NCI-H1417 treated with DMSO at 0.1 percent for 48 hours (cell line): ENCODE data around the gene NAA80.
"Not testable (repeated sequence)": the region's sequence is repeated elsewhere in the genome, so short reads cannot be mapped to it uniquely, and the experiment has no call there.

ENCODE experiments used
- DNase-seq: peaks from one replicate; lab custom pipeline; 2025; lab: John Stamatoyannopoulos, UW

NAA80 gene

DNA sequence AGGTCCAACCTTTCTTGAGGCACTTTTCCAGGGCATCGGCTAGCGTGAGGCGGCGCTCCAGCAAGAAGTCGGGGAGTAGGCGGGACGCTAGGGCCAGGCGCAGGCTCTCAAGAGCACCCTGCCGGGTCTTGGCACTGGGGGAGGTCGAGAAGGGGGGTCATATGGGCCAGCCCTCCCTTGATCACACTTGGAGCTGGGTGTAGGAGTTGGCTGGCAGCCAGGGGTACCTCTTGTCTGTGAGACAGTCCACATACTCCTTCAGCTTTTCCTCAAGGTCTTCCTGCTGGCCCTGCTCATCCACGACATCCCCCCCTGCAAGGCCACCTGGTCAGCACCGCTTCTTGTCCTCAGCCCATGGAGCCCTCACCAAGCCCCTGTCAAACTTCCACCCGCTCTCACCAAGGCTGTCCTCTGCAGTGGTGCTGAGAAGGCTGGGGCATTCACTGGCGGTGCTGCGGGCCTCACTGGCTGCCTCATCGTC is 9.0 kb downstream of the NAA80 start:
- DNase-seq: no peak

DNA sequence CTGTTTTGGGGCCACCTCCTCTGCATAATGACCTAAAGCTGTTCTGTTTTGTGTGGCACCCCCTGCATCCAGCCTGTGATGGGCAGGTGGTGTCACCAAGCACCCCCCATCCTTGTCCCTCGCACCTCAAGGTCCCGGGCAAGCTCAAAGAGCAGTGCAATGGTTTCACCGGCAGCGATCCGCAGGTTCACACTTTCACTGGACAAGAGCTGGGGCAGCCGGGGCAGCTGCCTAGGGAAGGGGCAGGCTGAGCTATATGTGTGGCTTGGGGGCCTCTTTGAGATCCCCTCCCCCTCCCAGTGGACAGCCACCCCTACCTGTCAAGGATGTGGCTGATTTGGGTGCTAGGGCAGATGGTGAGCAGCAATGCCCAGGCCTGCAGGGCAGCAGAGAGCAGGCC is 10.1 kb downstream of the NAA80 start:
- DNase-seq: no peak

DNA sequence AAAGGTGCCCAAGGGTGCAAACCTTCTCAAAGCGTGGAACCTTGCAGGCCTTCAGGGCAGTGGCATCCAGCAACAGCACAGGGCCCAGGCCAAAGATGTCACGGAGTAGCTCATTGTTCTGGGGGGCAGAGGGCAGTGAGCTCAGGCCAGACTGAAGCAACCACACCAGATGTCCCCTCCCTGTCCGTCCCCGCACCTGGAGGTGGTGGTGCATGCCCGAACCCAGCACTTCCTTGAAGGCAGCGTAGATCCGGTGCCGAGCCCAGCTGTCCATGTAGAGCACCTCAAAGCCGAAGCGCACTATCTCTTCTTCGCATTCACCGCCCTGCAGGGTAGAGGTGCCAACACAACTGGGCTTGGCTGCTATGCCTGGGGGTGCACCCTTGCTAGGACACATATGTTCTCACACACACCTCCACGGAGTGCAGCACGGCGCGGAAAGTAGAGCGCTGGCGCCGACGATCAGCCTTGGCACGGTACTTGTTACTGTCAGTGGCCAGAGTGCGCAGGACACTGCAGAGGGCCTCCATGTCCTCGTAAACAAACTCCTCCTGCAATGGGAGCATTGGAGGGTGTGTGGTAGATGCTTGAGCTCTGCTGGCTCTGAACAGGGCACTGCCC is 10.7 kb downstream of the NAA80 start:
- no peak for DNase-seq

DNA sequence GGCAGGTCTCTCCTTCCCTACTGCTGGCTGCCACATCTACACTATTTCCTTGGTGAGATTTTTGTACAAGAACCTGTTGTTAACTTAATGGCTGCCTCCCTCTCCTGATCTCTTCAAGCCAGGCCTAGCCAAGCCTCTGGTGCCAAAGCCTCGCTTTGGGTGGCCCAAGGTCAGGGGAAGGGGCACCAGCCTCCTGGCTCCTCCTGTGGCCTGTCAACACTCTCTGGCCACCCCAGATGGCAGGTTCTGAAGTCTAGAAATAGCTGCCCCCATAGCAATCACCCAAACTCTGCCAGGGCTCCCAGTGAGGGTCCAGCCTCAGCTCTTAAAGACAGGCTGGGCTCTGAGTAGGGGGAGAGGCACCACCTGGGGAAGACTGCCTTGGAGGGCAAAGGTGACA is 11.9 kb downstream of the NAA80 start:
- DNase-seq: no peak

DNA sequence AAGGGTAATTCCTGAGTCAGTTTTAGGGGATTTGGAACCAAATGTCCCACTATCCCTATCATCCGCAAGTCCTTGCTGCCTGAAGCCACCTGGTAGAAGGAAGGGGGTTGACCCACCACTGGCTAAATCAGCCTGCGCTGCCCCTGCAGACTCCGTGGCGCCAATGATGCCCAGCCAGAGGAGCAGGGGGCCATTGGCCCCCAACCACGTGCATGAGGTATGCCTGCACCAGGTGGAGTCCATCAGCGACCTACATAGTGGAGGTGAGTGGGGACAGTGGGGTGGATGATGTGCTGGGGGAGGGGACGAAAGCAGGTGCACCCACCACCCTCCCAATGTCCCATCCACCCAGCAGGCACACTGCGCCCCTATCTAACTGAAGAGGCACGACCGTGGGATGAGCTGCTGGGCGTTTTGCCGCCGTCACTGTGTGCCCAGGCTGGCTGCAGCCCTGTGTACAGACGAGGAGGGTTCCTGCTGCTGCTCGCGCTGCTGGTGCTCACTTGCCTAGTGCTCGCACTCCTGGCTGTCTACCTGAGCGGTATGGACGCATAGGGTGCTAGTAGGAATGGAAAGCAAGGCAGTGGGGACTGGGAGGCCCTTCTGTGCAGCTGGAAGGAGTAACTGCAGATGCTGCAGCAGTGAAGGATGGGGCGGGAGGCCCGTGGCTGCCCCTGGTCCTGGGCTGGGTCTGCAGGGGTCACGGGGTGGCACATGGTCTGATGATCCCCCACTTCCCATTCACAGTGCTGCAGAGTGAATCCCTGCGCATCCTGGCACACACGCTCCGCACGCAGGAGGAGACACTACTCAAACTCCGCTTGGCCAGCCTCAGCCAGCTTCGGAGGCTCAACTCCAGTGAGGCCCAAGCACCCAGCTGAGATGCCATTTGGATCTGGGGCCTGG is 12.6 kb downstream of the NAA80 start:
- DNase-seq: no peak

DNA sequence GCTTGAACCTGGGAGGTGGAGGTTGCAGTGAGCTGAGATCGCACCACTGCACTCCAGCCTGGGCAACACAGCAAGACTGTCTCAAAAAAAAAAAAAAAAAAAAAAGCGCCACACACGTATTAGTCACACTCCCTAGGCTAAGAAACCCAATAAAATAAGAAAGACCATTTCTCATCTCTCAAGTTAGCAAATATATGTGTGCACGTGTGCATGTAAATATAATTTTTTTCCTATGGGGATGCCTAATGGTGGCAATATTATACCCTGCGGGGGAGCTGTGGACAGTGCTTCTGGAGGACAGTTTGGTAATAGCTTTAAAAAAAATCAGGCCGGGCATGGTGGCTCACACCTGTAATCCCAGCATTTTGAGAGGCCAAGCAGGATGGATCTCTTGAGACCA is 15.1 kb downstream of the NAA80 start:
- DNase-seq: not testable (repeated sequence)

DNA sequence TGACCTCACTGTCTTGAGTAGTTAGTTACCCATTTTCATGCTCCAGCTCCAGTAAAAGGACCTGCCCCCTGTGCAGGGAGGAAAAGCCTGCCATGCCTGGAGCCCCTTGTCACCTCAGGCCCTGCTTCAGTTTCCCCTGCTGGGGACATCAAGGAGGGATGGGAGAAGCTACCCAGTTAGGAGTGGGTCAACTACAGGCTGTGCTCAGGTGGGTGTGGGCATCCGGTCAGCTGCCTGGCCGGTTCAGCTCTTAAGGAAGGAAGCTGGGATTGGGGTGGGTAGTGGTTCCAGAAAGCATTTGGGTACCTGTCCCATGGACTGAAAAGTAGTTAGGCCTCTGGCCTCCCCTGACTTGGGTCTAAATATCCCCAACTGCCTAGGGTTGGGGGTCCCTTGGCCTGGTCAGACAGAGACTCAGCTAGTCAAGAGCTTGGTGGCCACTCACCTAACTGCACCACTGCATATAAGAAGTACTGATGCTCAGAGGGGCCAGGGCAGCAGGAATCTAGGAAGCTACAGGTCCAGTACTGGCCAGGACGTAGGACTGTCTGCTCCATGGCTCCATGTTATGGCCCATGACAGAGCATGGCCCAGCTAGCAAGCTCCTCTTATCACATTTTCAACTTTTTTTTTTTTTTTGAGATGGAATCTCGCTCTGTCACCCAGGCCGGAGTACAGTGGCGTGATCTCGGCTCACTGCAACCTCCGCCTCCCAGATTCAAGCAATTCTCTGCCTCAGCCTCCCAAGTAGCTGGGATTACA is 19.8 kb downstream of the NAA80 start:
- no peak for DNase-seq

DNA sequence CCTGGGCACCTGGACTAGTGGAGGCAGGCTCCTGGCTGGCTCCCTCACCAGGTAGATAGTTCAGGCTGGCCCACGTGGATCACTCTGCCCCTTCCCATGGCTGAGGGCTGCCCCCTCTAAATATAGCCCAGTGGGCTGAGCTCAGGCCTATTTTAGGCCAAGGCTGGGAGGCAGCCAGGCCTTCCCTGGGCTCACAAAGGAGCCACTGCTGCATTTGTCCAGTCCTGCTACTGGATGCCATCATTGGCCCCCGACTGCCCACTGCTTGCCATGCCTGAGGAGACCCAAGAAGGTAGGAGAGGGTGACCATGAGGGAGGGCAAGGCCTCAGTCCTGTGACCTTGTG is 20.4 kb downstream of the NAA80 start, which contains the start of gene LSMEM2:
Gene LSMEM2, plus strand, starts transcription at position 208 of the 345 bp plus-strand sequence. Its CDS starts 27 bp downstream, at position 235.
- DNase-seq: no peak

DNA sequence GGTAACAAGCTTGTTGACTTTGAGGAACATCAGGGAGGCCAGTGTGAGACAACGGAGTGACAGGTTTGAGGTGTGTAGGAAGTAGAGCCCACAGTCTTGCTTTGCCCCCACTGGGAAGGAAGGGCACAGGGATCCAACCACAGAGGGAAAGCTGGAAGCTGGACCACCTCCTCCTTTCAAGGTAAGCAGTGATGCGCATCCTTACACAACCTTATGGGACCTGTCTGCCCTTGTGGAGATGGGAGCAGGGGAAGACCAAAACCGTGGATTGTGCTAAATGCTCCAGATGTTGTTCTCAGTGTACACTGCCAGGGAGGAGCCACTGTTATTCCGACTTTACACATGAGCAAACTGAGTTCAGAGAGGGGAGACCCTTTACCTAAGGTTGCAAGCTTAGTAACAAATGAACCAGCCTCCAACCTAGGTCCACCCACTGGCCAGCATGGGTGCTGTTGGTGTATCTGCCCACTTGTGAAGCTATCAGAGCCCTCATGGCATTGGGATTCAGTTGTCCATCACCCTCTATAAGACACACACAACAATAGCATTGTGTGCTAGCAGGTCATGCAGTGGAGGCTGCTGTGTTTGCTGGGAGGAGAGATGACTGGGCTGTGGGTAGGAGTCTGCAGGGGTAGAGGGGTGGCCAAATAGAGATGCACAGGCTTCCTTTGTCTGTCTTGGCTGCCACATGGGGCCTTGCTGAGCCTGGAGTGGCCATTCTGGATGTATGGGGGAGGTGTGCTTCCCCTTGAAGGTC is 20.9 kb downstream of the NAA80 start:
- no peak for DNase-seq

DNA sequence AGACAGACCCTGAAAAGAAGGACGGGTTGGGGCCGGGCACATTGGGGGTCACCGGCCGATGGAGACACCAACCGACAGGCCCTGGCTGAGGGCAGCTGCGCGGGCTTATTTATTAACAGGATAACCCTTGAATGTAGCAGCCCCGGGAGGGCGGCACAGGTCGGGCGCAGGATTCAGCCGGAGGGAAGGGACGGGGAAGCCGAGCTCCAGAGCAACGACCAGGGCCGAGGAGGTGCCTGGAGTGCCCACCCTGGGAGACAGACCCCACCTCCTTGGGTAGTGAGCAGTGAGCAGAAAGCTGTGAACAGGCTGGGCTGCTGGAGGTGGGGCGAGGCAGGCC is 22.5 kb downstream of the NAA80 start:
- no peak for DNase-seq

DNA sequence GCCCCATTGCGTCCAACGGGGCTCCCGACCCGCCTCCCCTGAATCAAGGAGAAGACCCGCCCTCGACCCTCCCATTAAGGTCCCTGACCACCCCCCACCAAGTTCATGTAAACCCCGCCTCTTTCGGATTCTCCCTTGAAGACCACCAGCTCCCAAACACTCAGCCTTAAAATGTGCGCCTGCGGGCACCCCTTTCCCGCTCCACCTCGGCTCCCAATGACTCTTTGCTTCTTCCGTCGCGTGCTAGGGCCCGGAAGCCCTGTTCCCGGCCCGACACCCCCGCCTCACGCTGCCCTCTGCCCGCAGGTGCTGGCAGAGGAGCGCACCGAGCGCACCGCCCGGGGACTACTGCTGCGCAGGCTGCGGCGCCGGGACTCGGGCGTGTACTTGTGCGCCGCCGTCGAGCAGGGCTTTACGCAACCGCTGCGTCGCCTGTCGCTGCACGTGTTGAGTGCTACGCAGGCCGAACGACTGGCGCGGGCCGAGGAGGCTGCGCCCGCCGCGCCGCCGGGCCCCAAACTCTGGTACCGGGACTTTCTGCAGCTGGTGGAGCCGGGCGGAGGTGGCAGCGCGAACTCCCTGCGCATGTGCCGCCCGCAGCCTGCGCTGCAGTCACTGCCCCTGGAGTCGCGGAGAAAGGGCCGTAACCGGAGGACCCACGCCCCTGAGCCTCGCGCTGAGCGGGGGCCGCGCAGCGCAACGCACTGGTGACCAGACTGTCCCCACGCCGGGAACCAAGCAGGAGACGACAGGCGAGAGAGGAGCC is 23.0 kb downstream of the NAA80 start:
- no peak for DNase-seq

DNA sequence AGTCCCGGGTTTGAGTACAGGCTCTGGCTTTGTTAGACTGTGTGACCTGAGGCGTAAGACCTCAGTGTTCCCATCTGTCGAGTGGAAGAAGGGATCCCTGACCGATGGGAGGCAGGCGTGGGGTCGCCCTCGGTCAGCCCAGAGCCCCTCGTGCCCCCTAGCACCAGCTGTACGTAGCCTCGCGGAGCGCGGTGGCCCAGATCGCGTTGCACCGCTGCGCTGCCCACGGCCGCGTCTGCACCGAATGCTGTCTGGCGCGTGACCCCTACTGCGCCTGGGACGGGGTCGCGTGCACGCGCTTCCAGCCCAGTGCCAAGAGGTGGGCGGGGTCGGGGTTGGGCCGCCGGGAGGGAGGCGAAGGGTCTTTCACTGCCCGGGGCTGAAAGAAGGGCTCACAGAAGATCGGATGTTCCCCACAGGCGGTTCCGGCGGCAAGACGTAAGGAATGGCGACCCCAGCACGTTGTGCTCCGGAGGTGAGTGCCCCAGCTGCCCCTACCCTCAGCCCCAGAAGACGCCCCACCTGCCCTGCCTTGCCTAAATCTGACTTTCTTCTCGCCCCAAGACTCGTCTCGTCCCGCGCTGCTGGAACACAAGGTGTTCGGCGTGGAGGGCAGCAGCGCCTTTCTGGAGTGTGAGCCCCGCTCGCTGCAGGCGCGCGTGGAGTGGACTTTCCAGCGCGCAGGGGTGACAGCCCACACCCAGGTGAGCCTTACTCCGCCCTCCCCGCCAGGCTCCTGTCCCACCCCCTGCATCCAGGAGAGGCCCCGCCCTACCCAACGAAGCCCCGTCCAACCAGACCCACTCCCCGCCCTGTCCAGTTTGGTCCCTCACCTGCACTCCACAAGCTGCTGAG is 23.8 kb downstream of the NAA80 start:
- DNase-seq: no peak

DNA sequence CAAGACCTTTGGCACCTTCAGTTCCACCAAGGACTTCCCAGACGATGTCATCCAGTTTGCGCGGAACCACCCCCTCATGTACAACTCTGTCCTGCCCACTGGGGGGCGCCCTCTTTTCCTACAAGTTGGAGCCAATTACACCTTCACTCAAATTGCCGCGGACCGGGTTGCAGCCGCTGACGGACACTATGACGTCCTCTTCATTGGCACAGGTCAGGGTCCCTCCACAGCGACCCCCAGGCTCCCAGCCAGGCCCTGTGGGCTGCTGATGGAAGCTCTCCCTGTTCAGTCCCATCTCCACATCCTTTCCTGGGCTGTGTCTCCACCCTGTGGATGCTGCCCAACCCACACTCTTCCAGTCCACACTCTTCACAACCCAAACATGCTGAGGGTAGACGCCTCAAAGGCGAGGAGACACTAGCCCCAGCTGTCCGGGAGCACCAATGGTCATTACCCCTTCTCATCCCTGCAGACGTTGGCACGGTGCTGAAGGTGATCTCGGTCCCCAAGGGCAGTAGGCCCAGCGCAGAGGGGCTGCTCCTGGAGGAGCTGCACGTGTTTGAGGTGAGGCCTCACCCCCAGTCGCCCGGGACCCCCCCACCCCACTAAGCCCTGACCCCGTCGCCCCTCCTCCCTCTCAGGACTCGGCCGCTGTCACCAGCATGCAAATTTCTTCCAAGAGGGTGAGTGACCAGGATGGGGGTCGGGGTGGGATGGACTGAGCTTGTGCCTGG is 24.7 kb downstream of the NAA80 start:
- DNase-seq: no peak

DNA sequence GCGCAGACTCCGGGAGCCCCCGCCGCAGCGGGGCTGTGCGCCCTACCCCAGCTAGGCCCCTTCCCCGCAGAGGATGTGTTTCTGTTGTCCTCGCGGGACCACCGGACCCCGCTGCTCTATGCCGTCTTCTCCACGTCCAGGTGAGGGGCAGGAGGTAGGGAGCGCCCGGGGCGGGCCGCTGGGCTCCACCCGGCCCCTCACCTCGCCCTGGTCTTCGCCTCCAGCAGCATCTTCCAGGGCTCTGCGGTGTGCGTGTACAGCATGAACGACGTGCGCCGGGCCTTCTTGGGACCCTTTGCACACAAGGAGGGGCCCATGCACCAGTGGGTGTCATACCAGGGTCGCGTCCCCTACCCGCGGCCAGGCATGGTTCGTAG is 25.5 kb downstream of the NAA80 start:
- no peak for DNase-seq

DNA sequence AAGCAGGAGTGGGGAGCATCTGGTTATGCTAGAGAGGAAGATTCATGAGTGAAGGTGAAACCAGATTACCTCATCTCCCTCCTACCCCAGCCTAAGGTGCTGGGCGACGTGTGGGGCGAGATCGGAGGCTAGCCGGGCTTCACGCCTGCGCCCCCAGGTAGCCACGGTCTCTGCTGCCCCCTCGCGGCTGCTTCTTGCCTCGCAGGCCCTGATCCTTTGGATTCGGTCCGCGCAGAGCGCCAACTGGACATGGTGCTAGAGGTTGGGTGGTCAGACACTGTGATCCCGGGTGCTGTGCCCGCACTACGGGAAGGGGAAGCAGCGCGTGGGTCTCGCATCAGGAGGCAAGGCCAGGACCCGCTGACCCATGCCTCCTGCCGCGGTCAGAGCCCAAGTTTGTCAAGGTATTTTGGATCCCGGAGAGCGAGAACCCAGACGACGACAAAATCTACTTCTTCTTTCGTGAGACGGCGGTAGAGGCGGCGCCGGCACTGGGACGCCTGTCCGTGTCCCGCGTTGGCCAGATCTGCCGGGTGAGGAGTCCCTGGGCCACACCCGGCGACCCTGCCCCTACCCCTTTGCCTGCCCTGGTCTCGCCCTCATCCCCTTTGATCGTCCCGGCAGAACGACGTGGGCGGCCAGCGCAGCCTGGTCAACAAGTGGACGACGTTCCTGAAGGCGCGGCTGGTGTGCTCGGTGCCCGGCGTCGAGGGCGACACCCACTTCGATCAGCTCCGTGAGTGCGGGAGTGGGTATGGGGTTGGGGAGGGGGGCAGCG is 26.1 kb downstream of the NAA80 start:
- DNase-seq: no peak

DNA sequence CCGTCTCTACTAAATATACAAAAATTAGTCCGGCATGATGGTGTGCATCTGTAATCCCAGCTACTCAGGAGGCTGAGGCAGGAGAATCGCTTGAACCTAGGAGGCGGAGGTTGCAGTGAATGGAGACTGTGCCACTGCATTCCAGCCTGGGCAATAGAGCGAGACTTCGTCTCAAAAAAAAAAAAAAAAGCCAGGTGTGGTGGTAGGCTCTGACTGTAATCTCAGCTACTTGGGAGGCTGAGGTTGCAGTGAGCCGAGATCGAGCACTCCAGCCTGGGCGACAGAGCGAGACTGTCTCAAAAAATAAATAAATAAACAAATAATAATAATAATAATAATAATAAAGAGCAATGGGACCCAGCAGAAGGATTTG is 26.7 kb downstream of the NAA80 start:
- not testable (repeated sequence) for DNase-seq

DNA sequence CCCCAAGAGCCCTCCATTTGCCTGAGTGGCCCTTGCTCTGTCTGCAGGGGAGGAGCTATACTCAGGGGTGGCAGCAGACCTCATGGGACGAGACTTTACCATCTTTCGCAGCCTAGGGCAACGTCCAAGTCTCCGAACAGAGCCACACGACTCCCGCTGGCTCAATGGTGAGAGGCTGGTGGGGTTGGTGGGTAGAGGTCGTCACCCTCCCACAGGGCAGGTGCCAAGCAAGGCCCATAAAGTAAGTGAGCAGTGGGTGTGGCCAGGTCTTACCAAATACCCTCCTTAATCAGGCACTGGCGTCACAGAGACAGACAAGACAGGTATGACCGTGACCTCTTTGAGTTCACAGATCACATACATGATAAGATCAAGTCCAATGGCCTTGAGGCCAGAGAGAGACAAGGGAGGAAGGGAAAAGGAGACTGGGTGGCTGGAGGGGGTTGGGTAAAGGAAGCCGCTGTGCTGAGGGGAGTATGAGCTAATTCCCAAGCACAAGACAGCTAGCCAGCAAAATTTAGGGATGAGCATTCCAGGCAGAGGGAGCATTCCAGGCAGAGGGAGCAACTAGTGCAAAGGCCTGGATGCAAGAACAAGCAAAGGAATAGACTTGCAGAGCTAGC is 27.8 kb downstream of the NAA80 start:
- no peak for DNase-seq

DNA sequence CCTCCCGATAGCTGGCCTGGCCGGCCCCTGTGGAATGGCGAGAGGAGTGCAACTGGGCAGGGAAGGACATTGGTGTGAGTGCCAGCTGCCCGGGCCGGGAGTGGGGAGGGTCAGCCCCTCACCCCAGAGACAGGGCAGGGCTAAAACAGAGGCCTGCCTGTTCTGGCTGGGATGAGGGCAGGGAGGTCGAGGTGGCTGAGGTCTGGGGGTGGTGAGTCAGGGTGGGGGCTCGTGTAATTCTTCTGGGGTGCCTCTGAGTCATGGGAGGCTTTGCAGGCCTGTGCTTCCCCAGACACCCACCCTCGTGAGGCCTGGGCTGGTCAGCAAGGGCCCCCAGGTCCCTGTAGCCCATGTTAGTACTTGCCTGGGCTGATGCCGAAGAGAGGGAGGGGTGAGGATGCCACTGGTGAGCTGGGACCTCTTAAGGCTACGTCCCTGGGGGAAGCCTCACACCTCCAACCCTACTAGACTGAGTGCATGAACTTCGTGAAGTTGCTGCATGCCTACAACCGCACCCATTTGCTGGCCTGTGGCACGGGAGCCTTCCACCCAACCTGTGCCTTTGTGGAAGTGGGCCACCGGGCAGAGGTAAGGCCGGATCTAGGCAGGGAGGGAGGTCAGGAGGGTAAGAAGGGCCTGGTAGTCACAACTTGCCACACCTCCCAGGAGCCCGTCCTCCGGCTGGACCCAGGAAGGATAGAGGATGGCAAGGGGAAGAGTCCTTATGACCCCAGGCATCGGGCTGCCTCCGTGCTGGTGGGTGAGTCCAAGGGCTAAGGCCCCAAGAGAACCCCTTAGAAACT is 28.6 kb downstream of the NAA80 start:
- DNase-seq: no peak
